ENCODE results near the gene ATP2B2. TPM values are rescaled to one million over a fixed set of nuclear protein-coding genes. Genes with fewer than 3 reads are reported as not detected.

The ATP2B2 gene
- total and polyA plus RNA-seq, 2 donors from 2014 or later, result 0.19 to 0.22 TPM

- FAIRE-seq (no peak), DNase-seq (no peak)
- H3K4me1 ChIP-seq (ENCODE audit: control insufficient read depth in 2 of 3, insufficient read depth in 2 of 3, low read depth in 1 of 3, low read length in 3 of 3), result no peaks in the 10 kb centered on the region
- no peaks in the 10 kb centered on the region for H3K9me3 ChIP-seq (ENCODE audit: control insufficient read depth in 2 of 3, insufficient read depth in 1 of 3, low read length in 3 of 3)
- H3K9ac ChIP-seq (ENCODE audit: low read length in 3 of 3), result no peak overlapping the region
- no peaks in the 10 kb centered on the region for H3K27me3 ChIP-seq (ENCODE audit: control insufficient read depth, insufficient read depth, low read length)
- H3K4me3 ChIP-seq (ENCODE audit: low read length in 3 of 3), result no peak overlapping the region
- no peak for TF ChIP-seq CTCF (IDR thresholded peaks at IDR 0.05; ENCODE audit: borderline replicate concordance, extremely low read depth, insufficient read depth)
- peaks cover 14 to 71% (median 52%) of the 10 kb centered on the region in 3 donors for H3K36me3 ChIP-seq (ENCODE audit: control insufficient read depth in 2 of 3, insufficient read depth in 3 of 3, low read length in 3 of 3)
- intact Hi-C loops (cut with DNase I), result no loop called here
- H3K27ac ChIP-seq (ENCODE audit: low read depth in 2 of 2, low read length in 2 of 2), result no peak overlapping the region
These were observed 200.5 kb downstream of the ATP2B2 start for GRCh38 chr3:10304905-10305304.

- peaks cover 16 to 73% (median 52%) of the 10 kb centered on the region in 3 donors for H3K36me3 ChIP-seq (ENCODE audit: control insufficient read depth in 2 of 3, insufficient read depth in 3 of 3, low read length in 3 of 3)
These were observed 201.6 kb downstream of the ATP2B2 start for GRCh38 chr3:10303785-10304184.

GRCh38 chr3:10303105-10303504 lies 202.3 kb downstream of the ATP2B2 start:
- no peak for DNase-seq
- Histone ChIP-seq H3K9me3 (ENCODE audit: control insufficient read depth in 2 of 3, insufficient read depth in 1 of 3, low read length in 3 of 3) (no peaks in the 10 kb centered on the region), H3K27ac (ENCODE audit: low read depth in 2 of 2, low read length in 2 of 2) (no peak overlapping the region), H3K36me3 (ENCODE audit: control insufficient read depth in 2 of 3, insufficient read depth in 3 of 3, low read length in 3 of 3) (peaks cover 16 to 74% (median 52%) of the 10 kb centered on the region in 3 donors), H3K4me3 (ENCODE audit: low read length in 3 of 3) (no peak overlapping the region), H3K27me3 (ENCODE audit: control insufficient read depth, insufficient read depth, low read length) (no peaks in the 10 kb centered on the region), H3K4me1 (ENCODE audit: control insufficient read depth in 2 of 3, insufficient read depth in 2 of 3, low read depth in 1 of 3, low read length in 3 of 3) (no peaks in the 10 kb centered on the region), H3K9ac (ENCODE audit: low read length in 3 of 3) (no peak overlapping the region)
- intact Hi-C loops (cut with DNase I), result no loop called here
- no peak for FAIRE-seq
- no peak for TF ChIP-seq CTCF (IDR thresholded peaks at IDR 0.05; ENCODE audit: borderline replicate concordance, extremely low read depth, insufficient read depth)

More at GRCh38 chr3:10303785-10304184, 201.6 kb downstream of the ATP2B2 start:
- Histone ChIP-seq H3K27me3 (ENCODE audit: control insufficient read depth, insufficient read depth, low read length) (no peaks in the 10 kb centered on the region), H3K4me3 (ENCODE audit: low read length in 3 of 3) (no peak overlapping the region), H3K9ac (ENCODE audit: low read length in 3 of 3) (no peak overlapping the region), H3K27ac (ENCODE audit: low read depth in 2 of 2, low read length in 2 of 2) (no peak overlapping the region), H3K4me1 (ENCODE audit: control insufficient read depth in 2 of 3, insufficient read depth in 2 of 3, low read depth in 1 of 3, low read length in 3 of 3) (no peaks in the 10 kb centered on the region), H3K9me3 (ENCODE audit: control insufficient read depth in 2 of 3, insufficient read depth in 1 of 3, low read length in 3 of 3) (no peaks in the 10 kb centered on the region)
- intact Hi-C loops (cut with DNase I), result no loop called here
- TF ChIP-seq CTCF (IDR thresholded peaks at IDR 0.05; ENCODE audit: borderline replicate concordance, extremely low read depth, insufficient read depth), result no peak
- DNase-seq (no peak), FAIRE-seq (no peak)

- Histone ChIP-seq H3K27me3 (ENCODE audit: control insufficient read depth, insufficient read depth, low read length) (no peaks in the 10 kb centered on the region), H3K36me3 (ENCODE audit: control insufficient read depth in 2 of 3, insufficient read depth in 3 of 3, low read length in 3 of 3) (peaks cover 13 to 51% (median 39%) of the 10 kb centered on the region in 3 donors), H3K9me3 (ENCODE audit: control insufficient read depth in 2 of 3, insufficient read depth in 1 of 3, low read length in 3 of 3) (no peaks in the 10 kb centered on the region), H3K9ac (ENCODE audit: low read length in 3 of 3) (no peak overlapping the region), H3K4me1 (ENCODE audit: control insufficient read depth in 2 of 3, insufficient read depth in 2 of 3, low read depth in 1 of 3, low read length in 3 of 3) (no peaks in the 10 kb centered on the region), H3K4me3 (ENCODE audit: low read length in 3 of 3) (no peak overlapping the region), H3K27ac (ENCODE audit: low read depth in 2 of 2, low read length in 2 of 2) (no peak overlapping the region)
- TF ChIP-seq CTCF (IDR thresholded peaks at IDR 0.05; ENCODE audit: borderline replicate concordance, extremely low read depth, insufficient read depth), result no peak
- DNase-seq (no peak), FAIRE-seq (no peak)
- intact Hi-C loops (cut with DNase I), result no loop called here
These were observed 205.3 kb downstream of the ATP2B2 start for GRCh38 chr3:10300087-10300486.

Measured in kidney (tissue), 14 donors.